ENCODE data around the gene GNG4.

DNA sequence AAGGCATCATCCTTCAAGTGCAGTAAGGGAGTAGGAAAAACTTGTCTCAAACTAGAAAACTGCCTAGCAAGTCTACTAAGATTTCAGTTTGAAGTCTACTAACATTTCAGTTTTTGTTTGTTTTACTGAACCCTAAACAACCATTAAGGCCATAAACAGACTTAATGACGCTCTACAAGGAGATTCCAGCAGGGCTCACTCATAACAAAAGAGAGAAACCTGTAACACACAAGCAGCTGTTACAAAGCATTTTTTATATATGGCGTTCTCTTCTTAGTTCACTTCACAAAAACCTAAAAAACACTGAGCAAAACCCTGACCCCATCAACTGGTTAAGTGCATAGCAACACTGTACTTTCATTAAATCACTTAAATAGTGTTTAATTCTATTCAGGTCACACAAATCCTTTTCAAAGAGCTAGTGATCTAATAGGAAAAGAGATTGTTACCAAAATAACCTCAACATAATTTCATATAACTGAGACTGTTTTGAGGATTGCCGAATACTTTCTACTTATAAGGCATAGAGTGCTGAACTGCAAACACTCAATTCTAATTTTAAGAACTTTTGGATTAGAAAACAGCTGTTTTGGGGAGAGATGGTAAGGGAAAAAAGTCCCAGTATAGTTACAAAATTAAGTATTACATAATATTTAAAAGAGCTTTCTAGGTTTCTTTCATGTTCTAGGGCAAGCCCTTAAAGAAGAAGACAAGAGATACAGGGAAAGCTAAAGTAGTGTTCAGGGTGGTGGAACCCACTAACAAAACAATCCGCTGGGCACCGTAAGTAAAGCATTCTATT is 146.8 kb downstream of the GNG4 start:
- TF ChIP-seq, protein P1, sequence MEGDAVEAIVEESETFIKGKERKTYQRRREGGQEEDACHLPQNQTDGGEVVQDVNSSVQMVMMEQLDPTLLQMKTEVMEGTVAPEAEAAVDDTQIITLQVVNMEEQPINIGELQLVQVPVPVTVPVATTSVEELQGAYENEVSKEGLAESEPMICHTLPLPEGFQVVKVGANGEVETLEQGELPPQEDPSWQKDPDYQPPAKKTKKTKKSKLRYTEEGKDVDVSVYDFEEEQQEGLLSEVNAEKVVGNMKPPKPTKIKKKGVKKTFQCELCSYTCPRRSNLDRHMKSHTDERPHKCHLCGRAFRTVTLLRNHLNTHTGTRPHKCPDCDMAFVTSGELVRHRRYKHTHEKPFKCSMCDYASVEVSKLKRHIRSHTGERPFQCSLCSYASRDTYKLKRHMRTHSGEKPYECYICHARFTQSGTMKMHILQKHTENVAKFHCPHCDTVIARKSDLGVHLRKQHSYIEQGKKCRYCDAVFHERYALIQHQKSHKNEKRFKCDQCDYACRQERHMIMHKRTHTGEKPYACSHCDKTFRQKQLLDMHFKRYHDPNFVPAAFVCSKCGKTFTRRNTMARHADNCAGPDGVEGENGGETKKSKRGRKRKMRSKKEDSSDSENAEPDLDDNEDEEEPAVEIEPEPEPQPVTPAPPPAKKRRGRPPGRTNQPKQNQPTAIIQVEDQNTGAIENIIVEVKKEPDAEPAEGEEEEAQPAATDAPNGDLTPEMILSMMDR (IDR thresholded peaks at IDR 0.05): no peak
- no peak for TF ChIP-seq POLR2A (IDR thresholded peaks at IDR 0.05)

All from sigmoid colon (tissue), 3 donors.